Bone marrow (tissue), 2 donors: ENCODE results near the gene CFAP221.
"Not testable (repeated sequence)": the region's sequence is repeated elsewhere in the genome, so short reads cannot be mapped to it uniquely, and the experiment has no call there.

Experiments
- DNase-seq, 2 donors: peaks; one replicate each; lab custom pipeline; 2025; lab: John Stamatoyannopoulos, UW

CFAP221 gene

GRCh38 chr2:119586085-119586484 is 41.8 kb downstream of the CFAP221 start:
- no peak for DNase-seq

GRCh38 chr2:119590873-119591272 is 46.6 kb downstream of the CFAP221 start:
- DNase-seq: no peak

- DNase-seq: no peak
Observed at GRCh38 chr2:119591523-119591922, 47.3 kb downstream of the CFAP221 start.

- no peak for DNase-seq
Observed at GRCh38 chr2:119592436-119592835, 48.2 kb downstream of the CFAP221 start.

GRCh38 chr2:119596638-119597037 is 52.4 kb downstream of the CFAP221 start:
- no peak for DNase-seq

- DNase-seq: no peak
Observed at GRCh38 chr2:119598596-119599263, 54.5 kb downstream of the CFAP221 start.

GRCh38 chr2:119599384-119599783 is 55.1 kb downstream of the CFAP221 start:
- DNase-seq: no peak

- DNase-seq: no peak
Observed at GRCh38 chr2:119605096-119605495, 60.8 kb downstream of the CFAP221 start.

GRCh38 chr2:119606674-119607073 is 62.4 kb downstream of the CFAP221 start:
- no peak for DNase-seq

- no peak for DNase-seq
Observed at GRCh38 chr2:119608553-119608952, 64.3 kb downstream of the CFAP221 start.

GRCh38 chr2:119609337-119609736 is 65.1 kb downstream of the CFAP221 start:
- no peak for DNase-seq

- DNase-seq: not testable (repeated sequence)
Observed at GRCh38 chr2:119614140-119614539, 69.9 kb downstream of the CFAP221 start.

- DNase-seq: no peak
Observed at GRCh38 chr2:119616421-119616820, 72.2 kb downstream of the CFAP221 start.

- no peak for DNase-seq
Observed at GRCh38 chr2:119617455-119617854, 73.2 kb downstream of the CFAP221 start.

- not testable (repeated sequence) for DNase-seq
Observed at GRCh38 chr2:119618725-119619124, 74.5 kb downstream of the CFAP221 start.

- DNase-seq: no peak
Observed at GRCh38 chr2:119625226-119625625, 81.0 kb downstream of the CFAP221 start.

GRCh38 chr2:119629323-119629825 is 85.1 kb downstream of the CFAP221 start:
- DNase-seq: no peak

- DNase-seq: no peak
Observed at GRCh38 chr2:119630121-119630520, 85.9 kb downstream of the CFAP221 start.

GRCh38 chr2:119637371-119637770 is 93.1 kb downstream of the CFAP221 start:
- no peak for DNase-seq

GRCh38 chr2:119638246-119638645 is 94.0 kb downstream of the CFAP221 start:
- no peak for DNase-seq

- no peak for DNase-seq
Observed at GRCh38 chr2:119638685-119639554, 94.7 kb downstream of the CFAP221 start.

- DNase-seq: peak; percentile 24 to 45
Observed at GRCh38 chr2:119641562-119642258, 97.5 kb downstream of the CFAP221 start.
